ENCODE measurements around the gene MYOZ3.

The MYOZ3 gene

GRCh38 chr5:150661086-150661485 is at the start of gene MYOZ3:
MYOZ3 (plus strand) TSS chr5:150661251; CDS start chr5:150662942, 1,691 bp downstream.
- in situ Hi-C loops (cut with HindIII; ENCODE audit: low sequenced_read_pairs): loop anchor here (25.0 kb wide), 1 partner anchor 199 kb away; no protein-coding TSS in a partner anchor
- no peak within 1 kb of the TSS for H3K4me3 ChIP-seq (ENCODE audit: low read depth, low read length)
- no peak for DNase-seq (ENCODE audit: low read depth)
- no peak for TF ChIP-seq CTCF (IDR thresholded peaks at IDR 0.05; ENCODE audit: low read depth, low read length, missing control alignments)

- no peak for DNase-seq (ENCODE audit: low read depth)
- in situ Hi-C loops (cut with HindIII; ENCODE audit: low sequenced_read_pairs): no loop called here
- no peak for TF ChIP-seq CTCF (IDR thresholded peaks at IDR 0.05; ENCODE audit: low read depth, low read length, missing control alignments)
- no peak overlapping the region for H3K4me3 ChIP-seq (ENCODE audit: low read depth, low read length)
These were observed 48.6 kb upstream of the MYOZ3 start for GRCh38 chr5:150612405-150612804.

- in situ Hi-C loops (cut with HindIII; ENCODE audit: low sequenced_read_pairs): no loop called here
- TF ChIP-seq CTCF (IDR thresholded peaks at IDR 0.05; ENCODE audit: low read depth, low read length, missing control alignments): no peak
- no peak overlapping the region for H3K4me3 ChIP-seq (ENCODE audit: low read depth, low read length)
- no peak for DNase-seq (ENCODE audit: low read depth)
These were observed 48.0 kb upstream of the MYOZ3 start for GRCh38 chr5:150612905-150613670.

GRCh38 chr5:150613991-150614660 is 46.9 kb upstream of the MYOZ3 start:
- no peak for DNase-seq (ENCODE audit: low read depth)
- in situ Hi-C loops (cut with HindIII; ENCODE audit: low sequenced_read_pairs): no loop called here
- no peak for TF ChIP-seq CTCF (IDR thresholded peaks at IDR 0.05; ENCODE audit: low read depth, low read length, missing control alignments)
- H3K4me3 ChIP-seq (ENCODE audit: low read depth, low read length): no peak overlapping the region

- no peak for TF ChIP-seq CTCF (IDR thresholded peaks at IDR 0.05; ENCODE audit: low read depth, low read length, missing control alignments)
- no peak overlapping the region for H3K4me3 ChIP-seq (ENCODE audit: low read depth, low read length)
- DNase-seq (ENCODE audit: low read depth): no peak
- in situ Hi-C loops (cut with HindIII; ENCODE audit: low sequenced_read_pairs): no loop called here
These were observed 46.4 kb upstream of the MYOZ3 start for GRCh38 chr5:150614661-150615060.

GRCh38 chr5:150615141-150615699 is 45.8 kb upstream of the MYOZ3 start:
- in situ Hi-C loops (cut with HindIII; ENCODE audit: low sequenced_read_pairs): no loop called here
- no peak for TF ChIP-seq CTCF (IDR thresholded peaks at IDR 0.05; ENCODE audit: low read depth, low read length, missing control alignments)

More at GRCh38 chr5:150615141-150615699, 45.8 kb upstream of the MYOZ3 start:
- no peak overlapping the region for H3K4me3 ChIP-seq (ENCODE audit: low read depth, low read length)
- DNase-seq (ENCODE audit: low read depth): no peak
